Left lobe of liver (tissue), 2 donors: ENCODE measurements around the gene MAP2K1. TPM values are rescaled to one million over a fixed set of nuclear protein-coding genes. Genes with fewer than 3 reads are reported as not detected.
A peak's percentile ranks its signal among the peaks of the same experiment; 100 is the strongest.
"Not testable (repeated sequence)": the region's sequence is repeated elsewhere in the genome, so short reads cannot be mapped to it uniquely, and the experiment has no call there.

ENCODE experiments used
- ATAC-seq: fragments of 200-7000 bp; cut with Tn5 transposase; one replicate; pipeline ENCODE4 v1.9.1; 2020; ENCODE audit warnings: mild to moderate bottlenecking, moderate library complexity
- DNase-seq: peaks from one replicate; pipeline ENCODE4 v3.0.0-alpha.2; 2020; ENCODE audit warnings: low spot score
- total RNA-seq: library from RNA; stranded (reverse); gene quantifications from one replicate; pipeline ENCODE4 v1.2.1, GENCODE V29; 2021
- donor health status: DM: no; HTN: no; CAD: no; lungs with moderate emphysema.
- donor health status: DM: no; HTN: yes; CAD: no.

Gene MAP2K1
- total RNA-seq, 1 donor from 2014 or later, result 73.8 TPM

- DNase-seq, result peak; percentile 19
- ATAC-seq, result not testable (repeated sequence)
Measured at GRCh38 chr15:66500346-66500745, 113.6 kb downstream of the MAP2K1 start.

DNA sequence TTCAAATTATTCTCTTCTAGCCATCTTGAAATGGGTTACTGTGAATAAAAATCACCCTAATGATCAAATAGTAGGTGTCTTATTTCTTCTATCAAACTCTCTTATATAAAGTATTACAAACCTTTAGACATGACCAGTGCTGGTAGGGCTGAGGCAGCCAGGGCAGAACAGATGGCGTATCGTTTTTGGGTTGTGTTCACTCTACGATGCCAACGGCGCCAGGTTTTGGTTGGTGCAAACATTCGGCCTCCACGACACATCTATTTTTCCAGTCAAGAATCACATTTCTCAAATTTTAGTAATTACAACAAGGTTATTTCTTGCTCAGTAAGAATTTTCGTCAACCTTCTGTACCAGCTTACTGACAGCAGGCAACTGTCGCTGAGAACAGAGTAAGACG is 115.8 kb downstream of the MAP2K1 start:
- no peak for ATAC-seq
- DNase-seq, result no peak

DNA sequence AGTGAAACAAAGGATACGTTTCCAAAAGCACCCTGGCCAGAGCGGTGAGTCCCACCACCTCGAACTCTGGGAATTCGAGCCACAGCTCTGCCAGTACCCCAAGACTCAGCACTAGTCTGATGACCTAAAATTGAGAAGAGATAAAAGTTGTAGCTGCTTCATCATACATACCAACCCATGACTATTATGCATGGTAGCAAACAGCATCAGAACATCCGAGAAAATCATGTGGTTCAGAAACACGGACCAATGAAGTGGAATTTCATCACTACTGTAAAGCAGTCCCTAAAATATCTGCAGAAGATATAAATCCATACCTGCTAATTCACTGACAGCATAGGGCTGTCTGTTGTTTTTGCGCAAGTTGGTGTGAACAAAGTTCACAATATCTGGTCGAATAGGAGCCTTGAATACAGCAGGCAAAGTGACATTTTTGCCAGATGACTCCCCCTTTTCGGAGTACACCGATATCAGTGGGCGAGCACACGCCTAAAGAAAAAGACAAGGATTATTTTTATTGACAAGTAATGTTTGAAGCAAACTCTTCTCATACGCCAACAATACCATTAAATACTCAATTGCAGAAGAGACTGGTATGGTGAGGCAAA is 116.4 kb downstream of the MAP2K1 start:
- not testable (repeated sequence) for DNase-seq, ATAC-seq

DNA sequence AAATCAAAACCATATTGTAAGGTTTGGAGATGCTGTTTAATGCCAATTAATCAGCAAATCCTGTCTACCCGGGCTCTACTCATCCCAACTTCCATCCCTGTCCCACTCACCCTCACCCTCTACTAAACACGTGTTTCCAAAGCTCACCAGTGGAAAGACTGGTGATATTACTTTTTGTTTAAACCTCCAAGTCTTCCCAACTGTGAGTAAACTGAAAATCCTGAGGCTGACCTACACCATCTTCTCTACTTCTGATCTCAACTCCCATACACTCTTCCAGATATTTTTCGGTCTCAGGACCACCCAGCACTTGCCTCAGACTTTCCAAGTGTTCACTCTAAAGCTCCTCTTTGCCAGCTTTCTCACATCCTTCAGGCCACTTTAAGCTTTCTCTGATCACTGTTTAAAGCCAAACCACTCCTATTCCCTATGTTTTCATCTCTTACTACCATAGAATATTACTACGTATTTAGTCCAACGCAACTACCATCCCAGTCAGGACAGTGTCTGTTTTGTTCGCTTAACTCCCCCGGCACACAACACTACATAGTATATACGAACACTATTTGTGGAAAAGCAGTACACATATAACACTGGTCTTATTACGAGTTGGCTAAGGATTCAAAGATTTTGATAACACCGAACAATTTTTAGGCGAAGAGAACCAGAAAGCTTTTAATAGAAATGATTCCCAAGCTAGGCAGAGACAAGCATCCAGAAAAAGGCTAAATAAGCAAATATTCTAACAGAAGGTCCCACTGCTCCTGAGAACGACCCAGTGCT is 117.3 kb downstream of the MAP2K1 start:
- ATAC-seq (no peak), DNase-seq (no peak)

DNA sequence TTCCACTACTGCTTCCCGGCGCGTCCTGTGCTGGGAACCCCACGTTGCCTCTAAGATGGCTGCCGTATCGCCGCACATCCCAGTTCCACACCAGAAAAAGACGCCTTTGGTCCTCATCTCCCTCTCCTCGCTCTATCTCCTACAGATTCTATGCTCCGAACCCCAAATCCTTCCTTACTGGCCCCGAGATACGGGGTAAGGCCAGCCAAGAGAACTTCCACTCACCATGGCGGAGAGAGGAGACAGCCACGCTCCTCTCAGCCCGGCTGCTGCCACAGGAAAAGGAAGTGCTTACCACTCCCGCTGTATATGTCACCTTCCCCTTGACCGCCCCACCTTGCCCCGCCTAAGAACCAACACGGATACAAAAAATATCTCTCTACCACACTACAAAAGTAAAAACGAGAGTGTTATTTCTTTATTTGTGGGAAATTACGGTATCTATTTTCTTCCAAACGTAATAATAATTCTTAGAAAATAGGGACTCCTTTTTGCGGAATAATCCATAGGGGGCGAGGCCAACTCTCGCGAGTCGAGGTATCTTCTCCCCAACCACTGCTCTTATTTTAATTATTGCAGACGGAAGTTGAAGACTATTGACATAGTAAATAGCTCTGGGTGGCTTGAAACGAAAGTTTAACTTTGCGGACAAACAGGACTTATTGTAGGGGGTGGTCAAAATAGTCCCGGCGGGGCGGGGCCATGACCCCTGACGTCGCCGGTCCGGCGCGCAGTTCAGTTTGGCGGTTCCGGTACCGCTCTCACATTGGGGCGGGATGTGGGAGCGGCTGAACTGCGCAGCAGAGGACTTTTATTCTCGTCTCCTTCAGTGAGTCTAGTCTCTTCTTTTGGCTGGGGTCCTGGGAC is 118.1 kb downstream of the MAP2K1 start, which contains the start of the genes RPL4 and ZWILCH:
TSS of gene RPL4 (minus strand) at position 293 of the 867 bp plus-strand sequence. CDS start at position 228, 65 bp downstream.
TSS of gene ZWILCH (plus strand) at position 764 of the 867 bp plus-strand sequence. CDS start at position 777, 13 bp downstream.
- ATAC-seq, result peak; percentile 92
- DNase-seq, result peak; percentile 86

DNA sequence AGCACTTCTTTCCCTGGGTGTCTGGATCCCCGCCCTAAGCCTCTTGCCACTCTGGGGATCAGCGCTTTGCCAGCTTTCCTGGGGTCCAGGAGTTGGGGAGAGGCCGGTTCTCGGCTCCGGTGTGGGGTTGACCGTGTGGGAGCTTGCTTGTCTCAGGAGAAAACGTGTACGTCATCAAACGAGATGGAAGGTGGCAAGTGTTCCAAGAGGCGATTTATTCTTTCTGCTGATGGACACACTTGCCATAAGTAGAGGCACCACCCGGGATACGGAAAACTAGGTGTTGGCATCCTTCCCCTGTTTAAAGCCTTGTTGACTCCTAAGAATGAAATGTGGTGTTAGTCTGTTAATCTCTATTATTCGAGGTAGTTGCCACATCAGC is 118.7 kb downstream of the MAP2K1 start:
- DNase-seq (no peak), ATAC-seq (no peak)

GRCh38 chr15:66505818-66506217 is 119.1 kb downstream of the MAP2K1 start:
- DNase-seq (no peak), ATAC-seq (no peak)

DNA sequence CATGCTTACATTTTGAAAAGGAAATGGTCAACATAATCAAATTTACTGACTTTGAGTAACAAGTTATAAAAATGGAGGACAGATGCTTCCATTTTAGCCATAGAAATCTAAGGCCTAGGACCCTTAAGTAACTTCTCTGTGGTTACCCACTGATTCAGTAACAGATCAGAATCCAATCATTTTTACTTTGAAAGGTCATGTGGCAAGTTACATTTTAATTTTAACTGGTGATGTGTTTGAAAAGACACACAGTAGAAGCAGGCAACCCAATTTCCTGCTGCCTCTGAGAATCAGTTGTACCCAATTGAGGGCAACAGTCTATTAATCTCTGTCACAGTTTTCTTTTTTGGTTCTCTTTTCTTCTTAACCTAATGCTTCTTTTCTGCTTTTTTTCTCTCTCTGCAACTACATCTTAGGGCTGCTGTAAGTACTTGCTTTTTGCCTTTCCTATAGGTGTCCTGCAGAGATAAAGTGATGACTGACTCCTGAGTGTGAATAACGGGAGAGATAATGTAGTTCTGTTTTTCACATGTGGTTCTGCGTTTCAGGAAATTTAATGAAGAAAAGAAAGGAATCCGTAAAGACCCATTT is 121.7 kb downstream of the MAP2K1 start:
- ATAC-seq, result no peak

GRCh38 chr15:66514586-66514985 is 127.9 kb downstream of the MAP2K1 start:
- no peak for ATAC-seq
- DNase-seq, result no peak

More for the DNA sequence above, 121.7 kb downstream of the MAP2K1 start:
- DNase-seq, result no peak

GRCh38 chr15:66515901-66516322 is 129.2 kb downstream of the MAP2K1 start:
- ATAC-seq (no peak), DNase-seq (no peak)

DNA sequence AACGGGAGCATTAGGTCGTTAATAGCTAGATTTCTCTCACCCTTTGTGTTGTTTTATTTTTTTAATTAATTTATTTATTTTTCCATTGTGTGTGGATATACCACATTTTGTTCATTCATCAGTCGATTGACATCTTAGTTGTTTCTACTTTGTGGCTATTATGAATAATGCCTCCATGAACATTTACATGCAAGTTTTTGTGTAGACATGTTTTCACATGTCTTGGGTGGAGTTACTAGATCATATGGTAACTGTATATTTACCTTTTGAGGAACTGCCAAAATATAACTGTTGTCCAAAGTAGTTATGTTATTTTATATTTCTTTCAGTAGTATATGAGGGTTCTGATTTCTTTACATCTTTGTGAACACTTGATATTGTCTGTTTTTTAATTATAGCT is 137.2 kb downstream of the MAP2K1 start:
- DNase-seq (no peak), ATAC-seq (no peak)

DNA sequence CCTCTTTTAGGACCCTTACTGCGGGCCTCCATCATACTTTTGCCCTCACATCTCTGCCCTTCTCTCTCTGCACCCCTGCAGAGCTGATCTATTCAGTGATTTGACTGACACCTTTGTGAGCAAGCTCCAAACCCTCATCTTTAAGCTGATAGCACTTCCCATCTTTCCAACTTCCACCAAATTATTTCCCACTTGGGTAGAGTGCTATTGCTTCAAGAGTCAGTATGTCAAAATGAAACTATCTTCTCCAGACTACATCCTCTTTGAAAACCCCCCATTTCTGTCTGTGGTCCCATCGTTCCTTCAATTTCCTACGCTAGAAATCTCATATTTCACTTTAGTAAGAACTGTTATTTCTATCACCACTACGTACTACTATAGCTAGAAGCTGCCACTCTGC is 138.1 kb downstream of the MAP2K1 start:
- DNase-seq (no peak), ATAC-seq (no peak)

DNA sequence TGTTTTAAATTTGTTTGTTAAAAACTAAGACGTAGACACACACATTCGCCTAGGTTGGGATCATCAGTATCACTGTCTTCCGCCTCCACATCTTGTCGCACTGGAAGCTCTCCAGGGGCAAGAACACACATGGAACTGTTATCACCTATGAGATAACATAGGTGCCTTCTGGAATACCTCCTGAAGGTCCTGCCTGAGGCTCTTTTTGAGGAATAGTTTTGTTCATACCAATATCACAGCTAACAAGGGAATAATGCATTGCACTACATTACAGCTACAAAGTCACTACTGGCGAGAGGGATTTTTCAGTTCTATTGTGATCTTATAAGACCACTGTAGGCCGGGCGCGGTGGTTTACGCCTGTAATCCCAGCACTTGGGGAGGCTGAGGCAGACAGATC is 148.3 kb downstream of the MAP2K1 start:
- ATAC-seq (no peak), DNase-seq (no peak)

Other genes with a start within 250 kb of the MAP2K1 start
- gene MEGF11, start 133.2 kb upstream of the MAP2K1 start, total RNA-seq, result not detected
- gene DIS3L, start 93.3 kb upstream of the MAP2K1 start, total RNA-seq, result 27.2 TPM
- 2.5 TPM for gene TIPIN, start 30.2 kb upstream of the MAP2K1 start, total RNA-seq
- 16.3 TPM for gene SNAPC5, start 110.8 kb downstream of the MAP2K1 start, total RNA-seq
- gene RPL4, start 117.9 kb downstream of the MAP2K1 start, total RNA-seq, result 753 TPM
- gene ZWILCH, start 118.4 kb downstream of the MAP2K1 start, total RNA-seq, result 3.3 TPM
- not detected for gene LCTL, start 179.1 kb downstream of the MAP2K1 start, total RNA-seq